ENCODE measurements around the gene EIF4EBP2.
A peak's percentile ranks its signal among the peaks of the same experiment; 100 is the strongest.

Gene EIF4EBP2

DNA sequence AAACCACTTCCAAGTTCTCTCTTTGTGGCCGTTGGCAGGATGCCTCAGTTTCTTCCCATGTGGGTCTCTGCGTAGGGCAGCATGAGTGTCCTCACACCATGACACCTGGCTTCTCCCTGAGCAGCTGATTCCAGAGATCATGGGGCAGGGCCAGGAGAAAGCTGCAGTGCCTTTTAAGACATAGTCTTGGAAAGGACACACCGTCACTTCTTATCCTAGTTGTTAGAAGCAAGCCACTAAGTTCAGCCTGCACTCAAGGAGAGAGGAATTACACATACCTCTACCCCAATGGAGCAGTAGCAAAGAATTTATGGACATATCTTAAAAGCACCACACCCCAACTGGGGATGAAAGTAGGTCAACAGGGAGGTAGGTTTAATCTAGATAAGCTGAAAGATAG, 21.2 kb downstream of the EIF4EBP2 start:
- H3K27ac ChIP-seq (ENCODE audit: poor library complexity, severe bottlenecking) = no peak overlapping the region
- no peak for DNase-seq (ENCODE audit: low spot score)
- H3K27me3 ChIP-seq (ENCODE audit: insufficient read depth, poor library complexity, severe bottlenecking) = no peaks in the 10 kb centered on the region
- ATAC-seq (ENCODE audit: low read depth) = no peak
- H3K4me1 ChIP-seq (ENCODE audit: insufficient read depth, poor library complexity, severe bottlenecking) = no peaks in the 10 kb centered on the region
- no peaks in the 10 kb centered on the region for H3K9me3 ChIP-seq (ENCODE audit: severe bottlenecking)
- H3K4me3 ChIP-seq (ENCODE audit: severe bottlenecking) = no peak overlapping the region
- peaks cover 70% of the 10 kb centered on the region for H3K36me3 ChIP-seq (ENCODE audit: low read depth)
- TF ChIP-seq CTCF (IDR thresholded peaks at IDR 0.05; ENCODE audit: poor library complexity, severe bottlenecking) = no peak

DNA sequence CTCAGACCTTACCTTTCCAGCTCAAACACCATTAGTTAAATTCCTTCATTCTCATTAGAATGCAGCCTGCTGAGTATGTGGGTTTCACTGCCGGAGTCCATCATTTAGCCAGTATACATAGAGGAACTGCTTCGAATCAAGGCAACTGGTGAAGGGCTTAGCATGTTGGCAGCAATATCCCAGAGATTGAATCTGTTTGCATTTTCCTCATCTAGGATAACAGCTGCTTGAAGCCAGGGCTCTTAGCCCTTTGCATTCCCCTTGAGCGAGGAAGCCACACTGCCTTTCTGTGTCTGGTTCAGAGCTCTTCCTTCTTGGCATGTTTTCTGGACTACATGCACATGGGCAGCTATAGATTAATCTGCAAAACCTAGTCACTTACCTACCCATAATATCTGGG, 22.9 kb downstream of the EIF4EBP2 start:
- Histone ChIP-seq H3K9me3 (ENCODE audit: severe bottlenecking) (no peaks in the 10 kb centered on the region), H3K36me3 (ENCODE audit: low read depth) (peaks cover 54% of the 10 kb centered on the region), H3K27me3 (ENCODE audit: insufficient read depth, poor library complexity, severe bottlenecking) (no peaks in the 10 kb centered on the region), H3K4me1 (ENCODE audit: insufficient read depth, poor library complexity, severe bottlenecking) (no peaks in the 10 kb centered on the region), H3K27ac (ENCODE audit: poor library complexity, severe bottlenecking) (no peak overlapping the region), H3K4me3 (ENCODE audit: severe bottlenecking) (no peak overlapping the region)
- ATAC-seq (ENCODE audit: low read depth) (no peak), DNase-seq (ENCODE audit: low spot score) (no peak)
- TF ChIP-seq CTCF (IDR thresholded peaks at IDR 0.05; ENCODE audit: poor library complexity, severe bottlenecking) = no peak

GRCh38 chr10:70430493-70431445, 26.8 kb downstream of the EIF4EBP2 start:
- H3K9me3 ChIP-seq (ENCODE audit: severe bottlenecking) = no peaks in the 10 kb centered on the region
- H3K27me3 ChIP-seq (ENCODE audit: insufficient read depth, poor library complexity, severe bottlenecking) = no peaks in the 10 kb centered on the region
- ATAC-seq (ENCODE audit: low read depth) = peak; percentile 19; the same call in 1 of the 3 replicates
- TF ChIP-seq CTCF (IDR thresholded peaks at IDR 0.05; ENCODE audit: poor library complexity, severe bottlenecking) = no peak
- H3K4me1 ChIP-seq (ENCODE audit: insufficient read depth, poor library complexity, severe bottlenecking) = no peaks in the 10 kb centered on the region
- DNase-seq (ENCODE audit: low spot score) = no peak
- H3K4me3 ChIP-seq (ENCODE audit: severe bottlenecking) = no peak overlapping the region
- H3K36me3 ChIP-seq (ENCODE audit: low read depth) = peaks cover 16% of the 10 kb centered on the region
- H3K27ac ChIP-seq (ENCODE audit: poor library complexity, severe bottlenecking) = no peak overlapping the region

DNA sequence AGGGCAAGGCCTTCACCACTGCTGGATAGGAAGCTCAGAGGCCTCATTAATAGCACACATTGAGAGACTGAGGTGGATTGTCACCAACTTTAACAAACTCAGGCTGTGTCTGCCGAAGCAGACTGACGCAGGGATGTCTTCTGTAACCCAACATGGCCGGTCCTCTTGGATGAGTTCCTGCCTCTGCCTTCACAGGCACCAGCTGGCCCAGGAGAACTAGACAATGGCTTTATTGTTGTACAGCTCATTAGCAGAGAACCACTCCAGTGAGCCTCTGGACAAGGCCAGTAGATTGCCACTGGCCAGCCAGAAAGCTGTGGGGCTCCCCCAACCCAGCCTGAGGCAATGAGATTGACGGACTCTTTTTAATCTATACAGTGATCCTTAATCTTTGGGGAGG, 28.2 kb downstream of the EIF4EBP2 start:
- DNase-seq (ENCODE audit: low spot score) (no peak), ATAC-seq (ENCODE audit: low read depth) (no peak)
- no peak overlapping the region for H3K4me3 ChIP-seq (ENCODE audit: severe bottlenecking)
- no peak for TF ChIP-seq CTCF (IDR thresholded peaks at IDR 0.05; ENCODE audit: poor library complexity, severe bottlenecking)
- H3K4me1 ChIP-seq (ENCODE audit: insufficient read depth, poor library complexity, severe bottlenecking) = no peaks in the 10 kb centered on the region
- no peaks in the 10 kb centered on the region for H3K9me3 ChIP-seq (ENCODE audit: severe bottlenecking)
- no peaks in the 10 kb centered on the region for H3K27me3 ChIP-seq (ENCODE audit: insufficient read depth, poor library complexity, severe bottlenecking)
- 0 out of 2 replicates have a peak, but pooled peaks cover 3% of the 10 kb centered on the region for H3K36me3 ChIP-seq (ENCODE audit: low read depth)
- no peak overlapping the region for H3K27ac ChIP-seq (ENCODE audit: poor library complexity, severe bottlenecking)

All from RWPE2 (cell line).